ENCODE measurements around the gene STK38.

DNA sequence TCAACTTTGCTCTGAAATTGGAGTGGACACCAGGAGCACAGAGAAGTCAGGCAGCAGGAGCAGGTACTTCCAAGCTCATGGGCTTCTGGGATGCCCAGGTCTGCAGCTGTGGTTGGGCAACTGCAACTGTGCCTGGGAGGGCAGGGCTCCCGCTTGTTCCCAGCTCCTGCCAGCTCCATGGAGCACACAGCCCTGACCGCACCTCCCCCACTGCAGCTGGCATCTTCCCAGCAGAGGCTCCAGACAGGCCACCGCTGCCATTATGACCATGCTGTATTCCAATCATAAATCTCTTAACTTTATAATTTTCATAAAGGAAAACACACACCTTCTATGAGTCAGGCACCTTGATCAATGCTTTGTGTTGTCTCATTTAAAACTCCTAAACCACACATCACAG lies 36.9 kb downstream of the STK38 start:
- TF ChIP-seq, protein P1, sequence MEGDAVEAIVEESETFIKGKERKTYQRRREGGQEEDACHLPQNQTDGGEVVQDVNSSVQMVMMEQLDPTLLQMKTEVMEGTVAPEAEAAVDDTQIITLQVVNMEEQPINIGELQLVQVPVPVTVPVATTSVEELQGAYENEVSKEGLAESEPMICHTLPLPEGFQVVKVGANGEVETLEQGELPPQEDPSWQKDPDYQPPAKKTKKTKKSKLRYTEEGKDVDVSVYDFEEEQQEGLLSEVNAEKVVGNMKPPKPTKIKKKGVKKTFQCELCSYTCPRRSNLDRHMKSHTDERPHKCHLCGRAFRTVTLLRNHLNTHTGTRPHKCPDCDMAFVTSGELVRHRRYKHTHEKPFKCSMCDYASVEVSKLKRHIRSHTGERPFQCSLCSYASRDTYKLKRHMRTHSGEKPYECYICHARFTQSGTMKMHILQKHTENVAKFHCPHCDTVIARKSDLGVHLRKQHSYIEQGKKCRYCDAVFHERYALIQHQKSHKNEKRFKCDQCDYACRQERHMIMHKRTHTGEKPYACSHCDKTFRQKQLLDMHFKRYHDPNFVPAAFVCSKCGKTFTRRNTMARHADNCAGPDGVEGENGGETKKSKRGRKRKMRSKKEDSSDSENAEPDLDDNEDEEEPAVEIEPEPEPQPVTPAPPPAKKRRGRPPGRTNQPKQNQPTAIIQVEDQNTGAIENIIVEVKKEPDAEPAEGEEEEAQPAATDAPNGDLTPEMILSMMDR (IDR thresholded peaks at IDR 0.05) = no peak
- TF ChIP-seq POLR2A (IDR thresholded peaks at IDR 0.05) (no peak), EP300 (IDR thresholded peaks at IDR 0.05; ENCODE audit: low read depth) (no peak)
